ENCODE results near the gene ITPK1. TPM values are rescaled to one million over a fixed set of nuclear protein-coding genes. Genes with fewer than 3 reads are reported as not detected.
A peak's percentile ranks its signal among the peaks of the same experiment; 100 is the strongest.

ITPK1 gene
- total RNA-seq, 1 donor from 2014 or later = 30.5 TPM

DNA sequence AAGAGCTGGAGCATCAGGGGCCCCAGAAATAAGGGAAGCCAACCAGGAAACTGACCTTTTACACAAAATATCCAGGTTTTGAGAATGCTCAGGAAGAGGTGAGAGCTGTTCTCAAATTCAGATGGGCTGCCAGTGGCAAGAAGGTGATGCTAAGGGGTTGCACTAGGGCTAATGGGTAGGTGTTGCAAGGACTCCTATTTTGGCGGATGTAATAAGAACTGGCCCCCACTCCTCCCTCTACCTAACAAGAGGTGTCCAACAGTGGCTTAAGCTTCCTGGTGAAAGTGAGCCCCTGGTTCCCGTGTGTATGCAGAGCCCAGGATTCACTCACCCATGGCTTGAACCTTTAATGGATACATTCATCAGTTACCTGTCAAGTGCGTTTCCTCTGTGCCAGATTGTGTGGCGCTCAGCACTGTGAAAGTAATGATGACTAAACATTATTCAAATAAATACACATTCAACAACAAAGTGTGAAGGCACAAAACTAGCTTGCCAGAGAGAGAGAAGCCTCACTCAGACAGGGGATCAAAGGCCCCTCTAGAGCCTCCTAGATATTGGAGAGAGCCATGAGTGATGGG, 193.5 kb downstream of the ITPK1 start:
- TF ChIP-seq, protein P1, sequence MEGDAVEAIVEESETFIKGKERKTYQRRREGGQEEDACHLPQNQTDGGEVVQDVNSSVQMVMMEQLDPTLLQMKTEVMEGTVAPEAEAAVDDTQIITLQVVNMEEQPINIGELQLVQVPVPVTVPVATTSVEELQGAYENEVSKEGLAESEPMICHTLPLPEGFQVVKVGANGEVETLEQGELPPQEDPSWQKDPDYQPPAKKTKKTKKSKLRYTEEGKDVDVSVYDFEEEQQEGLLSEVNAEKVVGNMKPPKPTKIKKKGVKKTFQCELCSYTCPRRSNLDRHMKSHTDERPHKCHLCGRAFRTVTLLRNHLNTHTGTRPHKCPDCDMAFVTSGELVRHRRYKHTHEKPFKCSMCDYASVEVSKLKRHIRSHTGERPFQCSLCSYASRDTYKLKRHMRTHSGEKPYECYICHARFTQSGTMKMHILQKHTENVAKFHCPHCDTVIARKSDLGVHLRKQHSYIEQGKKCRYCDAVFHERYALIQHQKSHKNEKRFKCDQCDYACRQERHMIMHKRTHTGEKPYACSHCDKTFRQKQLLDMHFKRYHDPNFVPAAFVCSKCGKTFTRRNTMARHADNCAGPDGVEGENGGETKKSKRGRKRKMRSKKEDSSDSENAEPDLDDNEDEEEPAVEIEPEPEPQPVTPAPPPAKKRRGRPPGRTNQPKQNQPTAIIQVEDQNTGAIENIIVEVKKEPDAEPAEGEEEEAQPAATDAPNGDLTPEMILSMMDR (IDR thresholded peaks at IDR 0.05; ENCODE audit: unreplicated experiment) = no peak
- peaks cover 4% of the 10 kb centered on the region for H3K4me1 Mint-ChIP-seq
- H3K4me3 Mint-ChIP-seq = peak overlapping the region; percentile 64
- H3K27ac Mint-ChIP-seq = no peak overlapping the region
- DNase-seq (ENCODE audit: low spot score in 2 of 2, unreplicated experiment in 2 of 2) = no peak
- no peaks in the 10 kb centered on the region for H3K36me3 Mint-ChIP-seq
- no peaks in the 10 kb centered on the region for H3K9me3 Mint-ChIP-seq
- peaks cover 95% of the 10 kb centered on the region for H3K27me3 Mint-ChIP-seq (ENCODE audit: low read depth)

DNA sequence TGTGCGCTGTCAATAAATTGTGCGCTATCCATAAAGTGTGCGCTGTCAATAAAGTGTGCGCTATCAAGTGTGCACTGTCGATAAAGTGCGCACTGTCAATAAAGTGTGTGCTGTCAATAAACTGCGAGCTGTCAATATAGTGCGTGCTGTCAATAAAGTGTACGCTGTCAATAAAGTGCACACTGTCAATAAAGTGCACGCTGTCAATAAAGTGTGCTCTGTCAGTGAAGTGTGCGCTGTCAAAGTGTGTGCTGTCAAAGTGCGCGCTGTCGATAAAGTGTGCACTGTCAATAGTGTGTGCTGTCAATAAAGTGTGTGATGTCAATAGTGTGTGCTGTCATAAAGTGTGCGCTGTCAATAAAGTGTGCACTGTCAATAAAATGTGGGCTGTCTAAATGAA, 195.7 kb downstream of the ITPK1 start:
- no peak for DNase-seq (ENCODE audit: low spot score in 2 of 2, unreplicated experiment in 2 of 2)
- H3K27ac Mint-ChIP-seq = no peak overlapping the region
- peaks cover 4% of the 10 kb centered on the region for H3K4me1 Mint-ChIP-seq
- TF ChIP-seq, protein P1 (IDR thresholded peaks at IDR 0.05; ENCODE audit: unreplicated experiment) = no peak
- no peaks in the 10 kb centered on the region for H3K36me3 Mint-ChIP-seq
- H3K9me3 Mint-ChIP-seq = no peaks in the 10 kb centered on the region
- H3K4me3 Mint-ChIP-seq = no peak overlapping the region
- peaks cover 92% of the 10 kb centered on the region for H3K27me3 Mint-ChIP-seq (ENCODE audit: low read depth)

DNA sequence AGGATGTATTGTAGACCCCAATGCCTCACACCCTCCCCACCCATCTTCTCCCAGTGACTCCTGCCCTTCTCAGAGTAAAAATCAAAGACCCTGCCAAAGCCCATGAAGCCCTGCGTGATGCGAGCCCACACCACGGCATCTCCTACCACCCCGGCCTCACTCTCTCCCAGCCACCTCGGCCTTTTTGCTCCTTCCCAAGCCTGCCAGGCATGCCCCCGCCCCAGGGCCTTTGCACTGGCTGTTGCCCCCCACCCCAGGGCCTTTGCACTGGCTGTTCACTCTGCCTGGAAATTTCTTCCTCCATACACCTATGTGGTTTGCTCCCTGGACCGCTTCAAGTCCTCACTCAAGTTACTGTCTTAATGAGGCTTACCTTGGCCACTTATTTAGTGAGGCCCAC, 197.8 kb downstream of the ITPK1 start:
- DNase-seq (ENCODE audit: low spot score in 2 of 2, unreplicated experiment in 2 of 2) = no peak
- no peaks in the 10 kb centered on the region for H3K36me3 Mint-ChIP-seq
- H3K4me3 Mint-ChIP-seq = no peak overlapping the region
- peaks cover 76% of the 10 kb centered on the region for H3K27me3 Mint-ChIP-seq (ENCODE audit: low read depth)
- peaks cover 4% of the 10 kb centered on the region for H3K4me1 Mint-ChIP-seq
- H3K9me3 Mint-ChIP-seq = no peaks in the 10 kb centered on the region
- TF ChIP-seq, protein P1 (IDR thresholded peaks at IDR 0.05; ENCODE audit: unreplicated experiment) = no peak
- H3K27ac Mint-ChIP-seq = no peak overlapping the region

DNA sequence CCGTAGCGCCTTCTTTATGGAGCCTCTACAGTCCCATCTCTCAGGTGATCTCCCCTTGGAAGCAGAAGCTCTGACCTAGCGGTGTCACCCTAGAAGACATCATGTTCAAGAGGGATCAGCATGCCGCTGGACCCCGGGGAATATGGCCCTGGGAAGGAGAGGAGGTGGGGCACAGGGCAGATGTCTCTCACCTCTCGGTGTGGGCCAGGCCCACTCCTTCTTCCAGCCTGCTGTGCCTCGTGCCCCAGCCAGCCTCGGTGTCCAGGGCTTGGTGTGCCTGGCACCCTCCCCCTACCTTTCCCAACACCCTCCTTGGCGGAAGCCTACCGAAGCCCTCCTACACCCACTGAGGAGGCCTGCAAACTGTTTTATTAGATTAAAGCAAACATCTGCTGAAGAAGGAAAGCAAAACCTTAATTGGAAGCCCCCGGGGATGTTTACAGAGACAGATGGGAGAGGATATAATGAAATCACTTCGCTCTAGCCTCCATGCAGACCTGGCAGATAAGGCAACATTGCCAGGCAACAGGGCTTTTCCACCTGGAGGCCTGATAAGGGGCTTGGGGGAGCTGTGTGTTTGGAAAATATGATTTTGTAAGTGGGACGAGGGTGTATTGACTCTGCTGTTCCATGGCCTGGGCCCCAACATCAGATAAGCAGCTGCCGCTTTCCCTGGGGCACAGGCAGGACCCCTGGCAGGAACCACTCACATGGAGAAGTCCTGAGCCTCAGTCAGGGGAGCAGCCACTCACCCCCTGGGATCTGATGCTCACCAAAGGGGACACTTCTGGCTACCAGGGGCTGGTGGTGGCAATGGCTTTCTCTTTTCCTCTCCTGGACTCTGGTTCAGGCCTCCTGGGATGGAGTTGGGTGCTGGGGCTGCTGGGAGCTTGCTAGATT, 198.4 kb downstream of the ITPK1 start:
- Mint-ChIP-seq H3K4me3 (no peak overlapping the region), H3K27ac (no peak overlapping the region), H3K27me3 (ENCODE audit: low read depth) (peaks cover 70% of the 10 kb centered on the region), H3K36me3 (no peaks in the 10 kb centered on the region), H3K4me1 (no peaks in the 10 kb centered on the region), H3K9me3 (no peaks in the 10 kb centered on the region)
- TF ChIP-seq, protein P1 (IDR thresholded peaks at IDR 0.05; ENCODE audit: unreplicated experiment) = no peak
- no peak for DNase-seq (ENCODE audit: low spot score in 2 of 2, unreplicated experiment in 2 of 2)

DNA sequence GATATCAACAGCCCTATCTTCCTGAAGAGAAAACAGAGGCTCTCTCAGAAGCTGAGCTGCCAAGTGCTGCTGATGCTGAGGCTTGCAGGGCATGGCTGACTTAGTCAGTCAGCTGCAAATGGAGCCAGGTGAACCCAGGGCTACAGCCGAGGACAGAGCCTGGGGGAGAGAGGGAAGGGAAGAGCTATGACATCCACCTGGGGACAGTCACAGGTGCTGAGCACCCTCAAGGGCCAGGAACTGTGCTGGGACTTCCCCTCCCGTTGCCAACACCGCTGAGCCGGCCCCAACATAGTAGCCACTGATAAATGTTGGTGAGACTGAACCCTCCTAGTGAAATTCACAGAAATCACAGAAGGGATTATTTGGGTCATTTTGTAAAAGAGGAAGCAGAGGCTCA, 199.5 kb downstream of the ITPK1 start:
- DNase-seq (ENCODE audit: low spot score in 2 of 2, unreplicated experiment in 2 of 2) = no peak
- Mint-ChIP-seq H3K4me1 (no peaks in the 10 kb centered on the region), H3K27ac (no peak overlapping the region), H3K9me3 (no peaks in the 10 kb centered on the region), H3K4me3 (no peak overlapping the region), H3K27me3 (ENCODE audit: low read depth) (peaks cover 60% of the 10 kb centered on the region), H3K36me3 (no peaks in the 10 kb centered on the region)
- TF ChIP-seq, protein P1 (IDR thresholded peaks at IDR 0.05; ENCODE audit: unreplicated experiment) = no peak

Measured in mesothelial cell of epicardium (in vitro differentiated cells).